Suppressor macrophage (primary cell): ENCODE data around the gene CA14.
A peak's percentile ranks its signal among the peaks of the same experiment; 100 is the strongest.
"Not testable (repeated sequence)": the region's sequence is repeated elsewhere in the genome, so short reads cannot be mapped to it uniquely, and the experiment has no call there.

Experiments used
- DNase-seq, 4 experiments: peaks; one replicate each; pipeline ENCODE4 v3.0.0-alpha.2; 2020 to 2022

The CA14 gene

DNA sequence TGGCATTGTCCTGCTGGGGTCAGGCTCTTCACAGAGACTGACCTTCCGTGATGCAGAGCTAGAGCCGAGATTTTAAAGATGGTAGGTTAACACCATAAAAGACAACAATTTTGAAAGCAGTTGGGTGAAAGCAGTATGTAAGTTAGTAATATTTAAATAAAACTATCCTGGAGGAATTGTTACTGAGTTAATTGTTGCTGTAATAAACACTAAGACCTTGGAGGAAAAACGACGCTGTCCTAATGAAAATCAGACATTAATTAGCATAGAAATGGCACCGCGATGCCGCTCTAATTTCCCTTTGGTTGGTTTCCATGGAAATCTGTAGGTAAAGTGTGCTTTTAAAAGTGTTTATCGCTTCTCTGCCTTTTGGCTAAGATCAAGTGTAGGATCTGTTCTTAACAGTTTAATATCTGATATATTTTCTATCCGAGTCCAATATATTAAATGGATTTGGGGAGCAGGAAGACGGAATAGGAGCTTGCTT lies 20.9 kb upstream of the CA14 start:
- no peak for DNase-seq

DNA sequence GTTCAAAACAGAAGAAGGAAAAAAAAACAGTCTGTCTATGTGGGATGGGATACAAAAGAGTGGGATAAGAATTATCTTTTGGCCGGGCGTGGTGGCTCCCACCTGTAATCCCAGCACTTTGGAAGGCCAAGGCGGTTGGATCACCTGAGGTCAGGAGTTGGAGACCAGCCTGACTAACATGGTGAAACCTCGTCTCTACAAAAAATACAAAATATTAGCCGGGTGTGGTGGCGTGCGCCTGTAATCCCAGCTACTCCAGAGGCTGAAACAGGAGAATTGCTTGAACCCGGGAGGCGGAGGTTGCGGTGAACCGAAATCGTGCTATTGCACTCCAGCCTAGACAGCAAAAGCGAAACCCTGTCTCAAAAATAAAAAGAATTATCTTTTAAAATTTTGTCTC lies 20.4 kb upstream of the CA14 start:
- not testable (repeated sequence) for DNase-seq

DNA sequence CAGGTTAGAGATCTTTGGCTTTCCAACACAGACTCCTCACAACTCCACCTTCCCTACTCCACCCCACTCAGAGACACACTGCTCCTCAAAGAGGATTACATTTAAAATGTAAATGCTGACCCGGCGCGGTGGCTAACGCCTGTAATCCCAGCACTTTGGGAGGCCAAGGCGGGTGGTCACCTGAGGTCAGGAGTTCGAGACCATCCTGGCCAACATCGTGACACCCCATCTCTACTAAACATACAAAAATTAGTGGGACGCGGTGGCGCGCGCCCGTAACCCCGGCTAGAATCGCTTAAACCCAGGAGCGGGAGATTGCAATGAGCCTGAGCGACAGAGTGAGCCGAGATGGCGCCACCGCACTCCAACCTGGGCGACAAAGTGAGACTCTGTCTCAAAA lies 19.8 kb upstream of the CA14 start:
- DNase-seq, result no peak

DNA sequence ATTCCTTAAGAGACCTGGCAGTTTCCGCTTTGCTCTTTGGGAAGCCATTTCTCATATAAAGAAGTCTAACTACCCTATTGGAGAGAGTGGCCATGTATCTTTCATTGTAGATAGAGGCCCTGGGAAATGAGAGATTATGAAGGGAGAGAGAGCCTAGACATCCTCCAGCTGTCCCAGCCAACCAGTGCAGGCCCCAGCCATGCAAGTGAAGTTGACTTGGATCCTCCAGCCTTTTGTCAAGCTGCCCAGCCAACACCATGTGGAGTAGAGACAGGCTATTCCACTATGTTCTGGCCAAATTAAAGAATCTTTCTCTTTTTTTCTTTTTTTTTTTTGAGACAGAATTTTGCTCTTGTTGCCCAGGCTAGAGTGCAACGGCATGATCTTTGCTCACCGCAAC lies 14.6 kb upstream of the CA14 start:
- no peak for DNase-seq

DNA sequence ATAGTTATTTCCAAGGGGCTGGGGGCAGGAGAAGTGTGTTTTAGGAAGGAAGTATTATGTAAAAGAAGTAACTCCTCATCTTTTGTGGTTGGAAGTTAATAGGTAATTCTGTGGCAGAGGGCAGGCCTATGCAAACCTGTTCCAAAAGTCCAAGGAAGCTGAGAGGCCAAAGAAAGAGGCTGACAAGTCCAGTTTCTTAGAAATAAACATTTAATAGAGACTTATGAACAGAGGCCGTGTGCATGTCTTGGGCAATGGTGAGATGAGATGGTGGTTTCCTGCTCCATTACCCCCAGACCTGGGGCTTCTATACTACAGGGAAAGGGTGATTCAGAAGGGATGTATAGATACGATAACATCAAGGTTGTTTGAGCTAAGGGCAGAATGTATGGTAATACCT lies 7.6 kb upstream of the CA14 start:
- DNase-seq, result no peak

DNA sequence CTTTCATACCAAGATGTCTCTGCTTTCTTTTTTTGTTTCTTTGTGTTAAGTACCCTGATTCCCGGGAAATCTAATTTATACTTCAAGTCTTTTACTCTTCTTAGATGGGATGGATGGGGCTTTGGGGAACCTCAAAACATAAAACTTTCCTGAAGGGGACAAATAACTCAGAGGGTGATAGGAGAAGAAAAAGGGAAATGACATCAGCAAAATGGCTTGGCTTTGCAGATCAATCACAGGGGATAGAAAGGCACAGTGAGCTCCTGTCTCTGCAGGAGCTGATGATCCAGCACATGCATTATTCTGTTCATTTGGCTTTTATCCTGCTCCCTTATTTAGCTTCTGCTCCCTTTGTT lies 1.4 kb upstream of the CA14 start:
- DNase-seq, result peak in 2 of 4 experiments; percentile 11 to 23

DNA sequence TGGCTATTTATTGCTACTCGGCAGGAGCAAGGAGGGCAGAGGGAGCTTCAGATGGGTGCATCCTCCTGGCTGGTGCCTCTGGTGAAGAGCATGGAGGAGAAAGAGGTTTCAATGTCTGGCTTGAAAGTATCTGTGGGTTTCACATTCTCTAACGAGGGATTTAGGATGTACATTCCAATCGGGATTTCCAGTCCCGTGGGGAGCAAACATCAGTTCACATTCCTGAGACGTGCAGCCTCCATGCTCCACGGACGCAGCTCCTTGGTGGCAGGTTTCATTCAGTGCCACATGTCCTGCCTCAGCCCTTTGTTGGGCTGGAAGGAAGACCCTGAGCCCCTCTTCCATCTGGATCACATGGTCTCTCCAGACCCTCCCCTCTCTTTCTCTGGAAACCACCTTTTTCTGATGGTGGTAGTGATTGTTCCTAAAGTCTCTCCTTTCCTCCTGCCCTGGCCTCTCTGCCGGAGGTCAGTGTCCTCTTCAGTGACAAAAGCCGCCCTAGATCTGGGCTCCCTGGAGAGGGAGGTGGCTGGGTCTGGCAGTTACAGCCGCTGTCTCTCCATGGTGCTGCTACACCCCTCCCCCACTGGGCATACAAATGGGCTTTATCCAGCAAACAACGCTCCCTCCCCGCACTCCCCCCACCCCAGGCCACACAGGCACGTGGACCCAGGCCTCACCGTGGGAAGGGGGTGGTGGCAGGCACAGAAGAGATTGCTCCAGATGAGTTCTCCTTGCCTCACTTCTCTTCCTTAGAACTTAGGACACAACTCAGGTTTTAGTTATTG lies 826 bp upstream of the CA14 start:
- DNase-seq, result peak in 3 of 4 experiments; percentile 19 to 38 (median 21)

DNA sequence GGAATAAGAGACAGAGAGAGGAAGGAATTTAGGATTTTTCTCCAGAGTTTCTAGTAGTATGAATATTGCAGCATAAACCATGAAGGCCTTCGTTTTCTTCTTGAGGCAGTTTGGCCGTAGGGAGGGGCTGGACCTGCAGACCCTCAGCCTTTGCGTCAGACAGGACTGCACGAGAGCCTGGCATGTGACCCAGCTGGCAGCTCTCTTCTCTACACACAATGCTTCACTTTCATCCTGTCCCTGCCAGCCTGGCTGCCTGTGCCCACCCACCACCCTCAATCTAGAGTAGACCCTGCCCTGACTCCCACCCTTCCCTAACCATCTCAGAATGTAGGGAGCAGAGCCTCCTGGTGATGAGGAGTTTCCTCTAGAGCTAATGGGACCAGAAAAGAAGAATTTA lies 1.6 kb downstream of the CA14 start:
- no peak for DNase-seq

DNA sequence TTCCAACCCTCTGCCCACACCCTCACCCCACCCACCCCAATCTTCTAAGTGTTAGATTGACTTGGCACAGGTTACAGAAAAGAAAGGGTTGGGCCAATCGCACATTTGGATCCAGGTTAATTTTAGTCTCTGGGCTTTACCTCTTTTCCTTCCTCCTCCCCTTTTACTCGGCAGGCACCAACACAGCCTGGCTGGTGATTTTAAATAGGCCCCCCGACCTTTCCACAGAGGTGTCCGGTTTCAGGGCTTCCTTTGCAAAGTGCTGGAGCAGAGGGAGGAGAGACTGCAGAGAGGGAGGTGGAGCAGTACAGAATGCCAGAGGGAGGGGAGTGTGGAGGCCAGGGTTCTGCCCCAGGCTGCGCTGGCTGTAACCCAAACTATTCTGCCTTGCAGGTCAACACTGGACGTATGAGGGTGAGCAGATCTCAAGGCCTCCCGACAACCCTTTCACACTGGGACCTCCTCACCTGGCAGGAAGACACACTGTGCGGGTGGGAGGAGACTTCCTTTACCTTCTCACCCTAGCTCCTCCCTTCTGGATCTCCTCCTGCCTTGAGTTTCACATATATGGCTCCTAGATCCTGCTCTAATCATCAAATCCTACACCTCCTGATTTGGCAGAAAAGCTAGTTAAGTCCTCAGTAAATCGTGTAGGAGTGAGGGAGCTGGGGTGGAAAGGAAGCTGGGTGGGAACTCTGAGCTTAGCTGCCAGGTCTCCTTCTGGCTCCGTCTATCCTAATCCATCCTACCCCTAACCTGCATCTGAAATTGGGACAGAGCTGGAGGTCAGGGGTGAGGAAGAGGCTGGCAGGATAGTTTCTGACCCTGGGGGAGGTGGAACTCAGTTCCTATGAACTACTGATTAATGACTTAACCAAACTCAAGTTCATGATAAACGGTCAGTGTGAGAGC lies 2.4 kb downstream of the CA14 start:
- DNase-seq, result no peak

DNA sequence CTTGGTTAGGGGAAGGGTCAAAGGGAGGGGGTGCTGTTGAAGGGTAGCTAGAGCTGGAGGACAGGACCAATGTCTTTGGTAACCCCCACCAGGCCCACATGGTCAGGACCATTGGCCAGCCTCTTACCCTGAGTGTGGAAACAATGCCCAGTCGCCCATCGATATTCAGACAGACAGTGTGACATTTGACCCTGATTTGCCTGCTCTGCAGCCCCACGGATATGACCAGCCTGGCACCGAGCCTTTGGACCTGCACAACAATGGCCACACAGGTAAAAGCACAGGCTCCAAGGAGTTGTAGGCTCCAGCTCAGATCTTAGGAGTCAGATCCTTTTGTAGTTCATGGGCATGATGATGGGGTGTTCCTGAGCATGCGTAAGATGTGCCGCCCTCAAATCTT lies 3.8 kb downstream of the CA14 start:
- DNase-seq, result no peak

DNA sequence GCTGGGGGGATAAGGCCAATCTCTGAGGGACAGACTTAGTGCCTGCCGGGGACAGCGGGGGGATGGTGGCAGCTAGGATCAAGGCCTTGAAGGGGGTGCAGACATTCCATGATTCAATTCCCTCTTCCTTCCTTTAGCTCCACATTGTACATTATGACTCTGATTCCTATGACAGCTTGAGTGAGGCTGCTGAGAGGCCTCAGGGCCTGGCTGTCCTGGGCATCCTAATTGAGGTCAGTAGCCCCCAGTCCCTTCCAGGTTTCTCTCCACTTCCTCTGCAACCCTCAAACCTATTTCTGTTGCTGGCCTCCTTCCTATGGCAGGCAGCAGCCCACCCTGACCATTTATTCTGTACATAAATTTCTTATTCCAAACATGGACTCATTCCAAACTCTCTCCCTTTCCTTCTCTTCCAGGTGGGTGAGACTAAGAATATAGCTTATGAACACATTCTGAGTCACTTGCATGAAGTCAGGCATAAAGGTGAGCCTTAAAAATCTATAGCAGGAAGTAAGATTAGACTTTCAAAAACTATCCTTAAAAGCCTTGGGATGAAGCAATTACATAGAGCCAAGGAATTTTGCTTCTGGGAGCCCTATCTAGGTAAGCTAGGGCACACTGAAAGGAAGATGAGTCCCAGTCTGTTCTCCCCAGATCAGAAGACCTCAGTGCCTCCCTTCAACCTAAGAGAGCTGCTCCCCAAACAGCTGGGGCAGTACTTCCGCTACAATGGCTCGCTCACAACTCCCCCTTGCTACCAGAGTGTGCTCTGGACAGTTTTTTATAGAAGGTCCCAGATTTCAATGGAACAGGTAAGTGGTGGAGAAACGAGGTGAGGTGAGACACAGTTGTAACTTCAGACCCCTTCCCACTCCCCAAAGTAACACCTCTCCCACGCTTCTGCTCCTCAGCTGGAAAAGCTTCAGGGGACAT lies 5.1 kb downstream of the CA14 start:
- no peak for DNase-seq

DNA sequence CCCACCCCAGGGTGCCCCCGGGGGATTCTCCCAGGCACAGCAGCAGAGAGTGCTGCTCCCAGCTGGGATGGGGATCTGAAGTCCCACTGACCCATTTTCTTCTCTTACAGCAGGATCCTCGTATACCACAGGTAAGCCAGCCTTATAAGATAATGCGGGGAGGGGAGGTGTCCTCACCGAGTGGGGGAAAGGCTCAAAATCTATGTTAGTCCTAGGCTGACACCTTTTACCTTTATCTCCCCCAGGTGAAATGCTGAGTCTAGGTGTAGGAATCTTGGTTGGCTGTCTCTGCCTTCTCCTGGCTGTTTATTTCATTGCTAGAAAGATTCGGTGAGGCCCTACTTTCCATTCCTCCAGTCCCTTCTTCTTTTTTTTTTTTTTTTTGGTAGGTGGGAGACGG lies 6.0 kb downstream of the CA14 start:
- no peak for DNase-seq

DNA sequence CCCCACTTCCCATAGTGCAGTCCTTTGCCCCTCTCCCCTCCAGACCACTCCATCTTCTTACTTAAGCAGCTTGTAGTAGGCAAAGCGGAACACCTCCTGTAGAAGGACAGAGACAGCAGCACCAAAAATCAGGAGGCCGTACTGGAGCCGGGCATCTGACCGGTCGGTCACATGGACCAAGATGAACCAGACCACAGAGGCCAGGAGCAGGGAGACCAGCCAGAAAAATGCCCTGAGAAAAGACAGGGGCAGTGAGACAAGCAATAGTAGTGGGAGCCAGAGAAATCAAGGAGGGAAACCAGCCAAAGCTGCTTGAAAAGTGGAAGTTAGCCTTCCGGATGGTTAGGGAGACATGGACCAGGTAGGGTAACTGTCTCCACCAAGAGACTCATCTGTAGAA lies 10.3 kb downstream of the CA14 start:
- DNase-seq, result no peak

DNA sequence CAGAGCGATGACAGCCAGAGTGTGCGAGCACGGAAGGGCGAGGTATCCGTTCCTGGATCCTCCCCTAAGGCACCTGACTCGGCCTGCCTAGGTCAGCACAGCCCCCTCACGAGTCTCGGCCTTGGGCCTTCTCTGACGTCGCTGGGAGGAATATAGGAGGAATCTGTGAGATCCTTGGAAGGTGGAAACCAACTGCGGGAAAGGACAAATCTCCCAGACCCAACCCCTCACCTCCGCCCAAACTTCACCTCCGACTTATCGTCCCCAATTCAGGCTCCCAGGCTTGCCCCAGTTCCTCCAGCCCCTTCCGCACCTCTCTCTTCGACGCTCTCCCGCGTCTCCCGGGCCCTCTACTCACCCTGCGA lies 10.7 kb downstream of the CA14 start:
- DNase-seq, result peak; percentile 61 to 79 (median 72)

DNA sequence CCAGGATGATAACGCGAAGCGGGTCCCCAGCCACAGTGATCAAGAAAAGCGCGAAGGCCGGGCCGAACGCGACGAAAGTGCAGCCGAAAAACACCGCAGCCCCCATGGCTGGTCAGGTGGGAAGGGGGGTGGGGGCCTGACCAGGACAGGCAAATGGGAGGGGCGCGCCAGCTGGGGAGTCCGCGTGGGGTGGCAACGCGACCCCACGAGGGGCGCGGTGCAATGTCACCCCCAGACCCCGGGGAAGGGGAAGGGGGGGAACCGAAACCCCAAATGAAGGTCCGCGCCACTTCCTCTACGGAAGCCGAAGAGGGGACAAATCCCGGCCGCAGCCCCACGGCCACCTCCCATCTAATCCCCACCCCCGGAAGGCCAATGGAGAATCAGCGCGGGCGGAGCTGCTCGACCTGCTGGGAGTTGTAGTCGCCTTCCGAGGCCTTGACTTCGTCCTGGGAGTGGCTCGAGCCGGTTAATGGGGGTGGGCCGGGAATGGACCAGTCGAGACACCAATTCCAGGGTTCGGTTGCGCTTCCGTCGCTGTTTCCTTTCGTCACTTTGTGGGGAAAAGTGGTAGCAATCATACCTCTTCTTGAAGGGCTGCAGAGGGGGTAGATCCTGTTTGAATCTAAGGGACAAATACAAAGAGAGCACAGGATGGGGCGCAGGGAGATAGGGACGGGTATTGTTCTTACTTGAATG lies 11.3 kb downstream of the CA14 start, which contains the start of gene APH1A:
TSS of gene APH1A (minus strand) at position 312 of the 699 bp plus-strand sequence. CDS start at position 106, 206 bp downstream.
- DNase-seq, result peak; percentile 97 to 99 (median 98)

DNA sequence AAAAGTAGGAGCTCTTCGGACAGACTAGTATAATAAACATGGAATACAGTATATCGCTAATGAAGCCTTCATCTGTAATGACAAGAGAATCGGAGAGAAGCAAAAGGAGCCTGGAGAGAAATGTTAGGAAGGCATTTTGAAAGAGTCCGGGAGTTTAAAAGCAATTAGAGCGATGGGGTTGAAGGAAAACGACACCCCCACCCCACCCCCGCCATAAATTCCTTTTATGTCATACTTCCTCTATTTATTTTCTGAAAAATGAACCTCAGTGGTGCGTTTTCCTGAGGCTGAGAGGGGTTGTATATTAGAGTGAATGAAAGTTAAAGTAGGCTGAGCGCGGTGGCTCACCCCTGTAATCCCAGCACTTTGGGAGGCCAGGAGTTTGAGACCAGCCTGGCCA lies 11.9 kb downstream of the CA14 start:
- DNase-seq, result peak; percentile 26 to 58 (median 47)

DNA sequence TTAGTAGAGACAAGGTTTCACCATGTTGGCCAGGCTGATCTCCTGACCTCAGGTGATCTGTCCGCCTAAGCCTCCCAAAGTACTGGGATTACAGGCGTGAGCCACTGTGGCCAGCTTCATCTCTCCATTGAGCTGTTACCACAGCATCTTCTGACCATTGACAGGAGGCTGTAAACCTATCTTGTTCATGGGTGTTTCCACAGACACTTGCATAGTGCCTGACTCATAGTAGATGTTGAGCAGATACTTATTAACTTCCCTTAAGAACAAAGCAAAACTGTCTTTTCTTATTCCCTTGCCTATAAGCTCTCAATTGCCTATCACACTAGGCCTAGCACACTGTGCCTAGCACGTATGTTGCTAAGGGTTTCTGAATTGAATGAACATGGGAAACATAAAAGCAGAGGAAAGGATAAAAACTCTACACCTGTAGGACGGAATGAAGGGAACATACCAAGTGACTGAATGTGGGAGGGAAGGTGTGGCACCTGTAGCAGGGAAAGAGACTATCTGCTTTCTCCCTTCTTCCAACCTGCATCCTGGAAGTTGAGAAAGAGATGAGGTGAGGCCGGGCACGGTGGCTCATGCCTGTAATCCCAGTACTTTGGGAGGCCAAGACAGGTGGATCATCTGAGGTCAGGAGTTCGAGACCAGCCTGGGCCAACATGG lies 13.9 kb downstream of the CA14 start:
- peak in 2 of 4 experiments; percentile 46 to 57 for DNase-seq

DNA sequence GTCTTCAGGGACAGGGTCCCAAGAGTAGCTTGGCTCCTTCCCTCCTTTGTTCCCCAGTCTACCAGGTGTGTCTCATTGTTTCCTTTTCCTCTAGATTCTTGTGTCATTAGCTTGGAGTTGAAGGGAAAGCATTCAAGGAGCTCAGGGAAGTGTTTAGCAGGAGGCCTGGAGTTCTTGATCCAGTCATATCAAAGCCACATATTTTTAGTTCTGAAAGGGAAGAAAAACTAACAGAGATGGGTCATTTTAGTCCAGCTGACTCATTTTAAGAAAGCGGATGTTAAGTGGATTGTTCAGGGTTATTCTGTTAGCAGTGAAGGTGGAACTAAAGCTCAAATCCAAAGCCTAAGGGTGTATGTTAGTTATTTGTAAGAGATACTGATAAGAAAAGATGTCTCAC lies 15.7 kb downstream of the CA14 start:
- DNase-seq, result peak in 2 of 4 experiments; percentile 59 to 64

DNA sequence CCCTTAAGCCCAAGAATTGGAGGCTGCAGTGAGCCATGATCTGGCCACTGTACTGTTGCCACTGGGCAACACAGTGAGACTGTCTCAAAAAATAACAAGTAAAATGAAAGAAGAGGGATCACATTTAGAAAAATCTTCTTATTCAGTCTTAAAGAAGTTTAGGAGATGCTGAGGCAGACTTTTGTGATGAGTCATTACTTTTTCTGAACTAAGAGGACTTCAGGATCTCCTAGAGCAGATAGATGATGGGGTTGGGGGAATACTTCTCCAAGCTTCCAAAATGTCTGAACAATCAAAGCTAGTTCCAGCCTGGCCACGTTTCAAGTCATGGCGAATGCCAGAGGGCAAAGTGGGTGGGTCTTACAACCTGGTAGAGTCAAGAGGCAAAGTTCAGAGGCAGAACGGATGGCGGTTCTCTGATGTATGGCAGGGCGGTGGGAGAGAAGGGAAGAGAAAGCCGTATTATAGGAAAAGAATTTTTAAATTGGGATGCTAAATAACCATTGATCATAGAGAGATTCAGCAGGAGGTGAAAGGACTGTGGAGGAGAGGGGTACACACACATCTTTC lies 22.6 kb downstream of the CA14 start:
- no peak for DNase-seq

DNA sequence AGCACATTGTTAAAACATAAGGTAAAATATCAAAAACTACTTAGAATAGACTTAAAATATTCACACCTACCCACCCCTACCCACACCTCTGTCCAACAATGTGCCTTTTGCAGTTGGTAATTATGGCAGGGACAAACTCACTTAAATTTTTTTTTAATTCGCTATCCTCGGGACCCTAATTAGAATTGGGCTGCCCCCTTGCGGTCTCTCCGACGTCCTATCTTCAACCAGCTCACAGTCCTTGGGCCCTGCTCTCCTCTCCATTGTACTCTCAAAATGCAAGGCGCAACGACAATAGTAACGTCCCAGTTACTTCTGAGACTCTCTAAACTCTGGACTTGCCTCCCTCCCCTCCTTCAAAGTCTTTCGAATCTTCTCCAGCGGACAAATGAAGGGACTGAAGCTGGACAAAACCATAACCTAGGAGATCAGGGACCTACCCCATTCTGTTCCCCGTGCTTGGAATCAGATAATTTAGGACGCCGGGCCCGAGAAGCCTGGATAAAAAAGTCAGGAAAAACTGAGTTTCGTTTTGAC lies 23.7 kb downstream of the CA14 start:
- peak; percentile 63 to 84 (median 76) for DNase-seq
